ENCODE data around the gene TPK1. TPM values are rescaled to one million over a fixed set of nuclear protein-coding genes. Genes with fewer than 3 reads are reported as not detected.

TPK1 gene
- total and polyA plus RNA-seq, 2 of the 8 experiments (the other 6 are each of a cell fraction or from before 2014, with no cell fraction given), result 1.9 to 2.7 TPM

DNA sequence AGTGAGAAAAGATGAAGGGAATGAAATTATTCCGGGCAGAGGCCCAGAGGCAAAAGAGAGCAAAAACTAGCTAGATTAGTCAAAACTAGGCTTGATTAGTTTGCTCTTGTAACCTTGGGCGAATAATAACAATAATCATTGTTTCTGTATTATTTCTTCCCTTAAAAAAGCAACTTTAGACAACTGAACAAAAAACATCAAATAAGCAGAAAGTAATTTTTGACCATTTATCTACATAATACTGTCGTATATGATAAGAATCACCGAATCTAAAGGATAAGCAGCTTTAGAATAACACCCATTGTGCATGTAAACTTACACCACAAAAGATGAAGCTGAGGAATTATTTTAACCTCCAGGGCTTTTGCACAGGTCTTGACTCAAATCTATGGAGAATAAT lies 125.1 kb downstream of the TPK1 start:
- H3K27ac ChIP-seq (ENCODE audit: low read depth, low read length), result no peak overlapping the region
- no peak overlapping the region for H3K4ac ChIP-seq (replicated peaks; ENCODE audit: insufficient read length, low read depth, low read length)
- H2AK5ac ChIP-seq (ENCODE audit: low read depth, low read length), result no peak overlapping the region
- no peak for DNase-seq (ENCODE audit: low read depth in 1 of 2, low spot score in 2 of 2)
- H4K20me1 ChIP-seq (replicated peaks in 1 of 2; ENCODE audit: control insufficient read depth in 1 of 2, insufficient read depth in 2 of 2, low read length in 2 of 2), result no peaks in the 10 kb centered on the region
- no peaks in the 10 kb centered on the region for H3K79me2 ChIP-seq (ENCODE audit: control insufficient read depth in 1 of 2, insufficient read depth in 2 of 2, low read length in 2 of 2)
- H2BK15ac ChIP-seq (ENCODE audit: low read length), result no peak overlapping the region
- no peak overlapping the region for H2BK20ac ChIP-seq (ENCODE audit: low read length)
- ChIA-PET POLR2A (ENCODE audit: partially characterized antibody) (no interaction called here), CTCF (ENCODE audit: partially characterized antibody) (interaction anchor here (0.6 to 1.7 kb wide), 2 partner anchors 28 to 256 kb away, joined by 3 to 4 read pairs; no protein-coding TSS in a partner anchor)
- H2BK12ac ChIP-seq (ENCODE audit: low read depth, low read length), result no peak overlapping the region
- H3K4me3 ChIP-seq (ENCODE audit: extremely low read depth in 1 of 4, insufficient read depth in 2 of 4, low read depth in 3 of 4, low read length in 4 of 4), result no peak overlapping the region
- no peaks in the 10 kb centered on the region for H3K27me3 ChIP-seq (replicated peaks in 1 of 4; ENCODE audit: control insufficient read depth in 3 of 4, extremely low read depth in 1 of 4, insufficient read depth in 3 of 4, low read length in 3 of 4)
- H3K79me1 ChIP-seq (ENCODE audit: low read depth, low read length), result no peaks in the 10 kb centered on the region
- H2BK120ac ChIP-seq (replicated peaks; ENCODE audit: low read depth, low read length), result no peak overlapping the region
- H3K18ac ChIP-seq (ENCODE audit: extremely low read depth, low read length), result no peak overlapping the region
- no peak overlapping the region for H3K14ac ChIP-seq (ENCODE audit: insufficient read length)
- H4K5ac ChIP-seq (ENCODE audit: insufficient read length, low read depth, low read length), result no peak overlapping the region
- no peaks in the 10 kb centered on the region for H3K36me3 ChIP-seq (ENCODE audit: control insufficient read depth in 2 of 4, insufficient read depth in 4 of 4, low read length in 3 of 4)
- no peak for FAIRE-seq
- 95% methylated on average over 4 of the region's 4 CpGs; no CpG with 5 or more reads in 1 of the 2 experiments for WGBS, 2 experiments (ENCODE audit: extremely low coverage in 1 of 2, insufficient coverage in 1 of 2, insufficient read length in 1 of 2, insufficient replicate concordance in 2 of 2, low coverage in 1 of 2, low lambda C conversion rate in 2 of 2, missing lambda C conversion rate in 1 of 2)
- H3K4me2 ChIP-seq (ENCODE audit: insufficient read depth in 1 of 2, low read depth in 2 of 2, low read length in 2 of 2), result no peak overlapping the region
- H3K4me1 ChIP-seq (replicated peaks in 1 of 4; ENCODE audit: control insufficient read depth in 3 of 4, insufficient read depth in 4 of 4, low read length in 3 of 4), result no peaks in the 10 kb centered on the region
- no peak overlapping the region for H2BK5ac ChIP-seq (ENCODE audit: low read depth, low read length)
- H2AFZ ChIP-seq (ENCODE audit: low read length), result no peak overlapping the region
- no peak overlapping the region for H4K91ac ChIP-seq (replicated peaks; ENCODE audit: insufficient read length, low read length)
- H3K56ac ChIP-seq (replicated peaks; ENCODE audit: insufficient read length, low read depth, low read length), result no peak overlapping the region
- no peak overlapping the region for H3K23ac ChIP-seq (ENCODE audit: insufficient read length)
- H3K23me2 ChIP-seq (ENCODE audit: low read depth, low read length), result no peaks in the 10 kb centered on the region
- H3K9me3 ChIP-seq (ENCODE audit: insufficient read depth in 2 of 2, low read depth in 1 of 2, low read length in 1 of 2), result no peaks in the 10 kb centered on the region
- H4K8ac ChIP-seq (ENCODE audit: extremely low read depth, insufficient read depth, low read length), result no peak overlapping the region
- H3K9ac ChIP-seq (replicated peaks in 1 of 4; ENCODE audit: extremely low read depth in 1 of 4, low read depth in 3 of 4, low read length in 3 of 4), result no peak overlapping the region
- TF ChIP-seq SP4 (IDR thresholded peaks at IDR 0.05; ENCODE audit: low read length) (no peak), TCF12 (IDR thresholded peaks at IDR 0.05; ENCODE audit: low read depth, low read length) (no peak), PHF8 (conservative IDR thresholded peaks at IDR 0.05; ENCODE audit: low read depth, low read length) (no peak), SP1 (IDR thresholded peaks at IDR 0.05; ENCODE audit: low read depth, low read length) (no peak), BRCA1 (IDR thresholded peaks at IDR 0.05; ENCODE audit: low read depth, low read length) (no peak), SUZ12 (IDR thresholded peaks at IDR 0.05; ENCODE audit: low read length) (no peak), CHD2 (IDR thresholded peaks at IDR 0.05; ENCODE audit: low read length) (no peak), FOSL1 (IDR thresholded peaks at IDR 0.05; ENCODE audit: insufficient read depth, low read depth, low read length) (no peak), RNF2 (IDR thresholded peaks at IDR 0.05; ENCODE audit: borderline replicate concordance, low read depth, low read length, missing control alignments, poor library complexity, severe bottlenecking) (no peak), MAFK (IDR thresholded peaks at IDR 0.05; ENCODE audit: low read depth, low read length) (no peak), NANOG (IDR thresholded peaks at IDR 0.05; ENCODE audit: insufficient read depth, low read depth, low read length, poor library complexity, severe bottlenecking) (no peak), SIX5 (IDR thresholded peaks at IDR 0.05; ENCODE audit: low read depth, low read length) (no peak)
- TF ChIP-seq, protein P1, sequence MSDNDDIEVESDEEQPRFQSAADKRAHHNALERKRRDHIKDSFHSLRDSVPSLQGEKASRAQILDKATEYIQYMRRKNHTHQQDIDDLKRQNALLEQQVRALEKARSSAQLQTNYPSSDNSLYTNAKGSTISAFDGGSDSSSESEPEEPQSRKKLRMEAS (IDR thresholded peaks at IDR 0.05), result no peak
- TF ChIP-seq, protein P2, sequence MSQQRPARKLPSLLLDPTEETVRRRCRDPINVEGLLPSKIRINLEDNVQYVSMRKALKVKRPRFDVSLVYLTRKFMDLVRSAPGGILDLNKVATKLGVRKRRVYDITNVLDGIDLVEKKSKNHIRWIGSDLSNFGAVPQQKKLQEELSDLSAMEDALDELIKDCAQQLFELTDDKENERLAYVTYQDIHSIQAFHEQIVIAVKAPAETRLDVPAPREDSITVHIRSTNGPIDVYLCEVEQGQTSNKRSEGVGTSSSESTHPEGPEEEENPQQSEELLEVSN (IDR thresholded peaks at IDR 0.05), result no peak

All from H1 (cell line).